ENCODE measurements around the gene SHISA9.

DNA sequence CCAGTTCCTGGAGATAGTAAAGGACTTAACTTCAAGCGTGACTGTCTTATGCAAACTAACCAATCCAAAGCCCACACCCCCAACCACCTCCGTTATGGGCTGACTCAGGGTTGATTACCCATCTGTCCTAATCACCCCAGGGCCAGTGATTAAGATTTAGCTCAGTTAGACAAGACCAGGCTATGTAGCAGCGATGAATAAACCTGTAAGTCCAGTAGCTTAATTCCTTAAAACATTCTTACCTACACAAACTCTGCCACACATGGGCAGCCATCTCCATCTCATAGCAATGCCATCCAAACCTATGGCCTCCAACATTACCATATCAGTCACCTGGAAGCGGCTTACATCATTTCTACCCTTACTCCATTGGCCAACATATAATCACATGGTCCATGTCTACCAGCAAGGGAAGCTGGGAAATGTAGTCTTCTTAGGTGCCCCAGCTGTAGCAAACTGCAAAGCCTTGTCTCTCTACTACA is 266.7 kb downstream of the SHISA9 start:
- TF ChIP-seq, protein P1, sequence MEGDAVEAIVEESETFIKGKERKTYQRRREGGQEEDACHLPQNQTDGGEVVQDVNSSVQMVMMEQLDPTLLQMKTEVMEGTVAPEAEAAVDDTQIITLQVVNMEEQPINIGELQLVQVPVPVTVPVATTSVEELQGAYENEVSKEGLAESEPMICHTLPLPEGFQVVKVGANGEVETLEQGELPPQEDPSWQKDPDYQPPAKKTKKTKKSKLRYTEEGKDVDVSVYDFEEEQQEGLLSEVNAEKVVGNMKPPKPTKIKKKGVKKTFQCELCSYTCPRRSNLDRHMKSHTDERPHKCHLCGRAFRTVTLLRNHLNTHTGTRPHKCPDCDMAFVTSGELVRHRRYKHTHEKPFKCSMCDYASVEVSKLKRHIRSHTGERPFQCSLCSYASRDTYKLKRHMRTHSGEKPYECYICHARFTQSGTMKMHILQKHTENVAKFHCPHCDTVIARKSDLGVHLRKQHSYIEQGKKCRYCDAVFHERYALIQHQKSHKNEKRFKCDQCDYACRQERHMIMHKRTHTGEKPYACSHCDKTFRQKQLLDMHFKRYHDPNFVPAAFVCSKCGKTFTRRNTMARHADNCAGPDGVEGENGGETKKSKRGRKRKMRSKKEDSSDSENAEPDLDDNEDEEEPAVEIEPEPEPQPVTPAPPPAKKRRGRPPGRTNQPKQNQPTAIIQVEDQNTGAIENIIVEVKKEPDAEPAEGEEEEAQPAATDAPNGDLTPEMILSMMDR (IDR thresholded peaks at IDR 0.05; ENCODE audit: low read depth, low read length, poor library complexity, severe bottlenecking), result no peak
- no peak for TF ChIP-seq EZH2phosphoT487 (IDR thresholded peaks at IDR 0.05; ENCODE audit: borderline replicate concordance, low read length)
